Putamen (tissue), 1 donor: ENCODE measurements around the gene SLC51A.
"Not testable (repeated sequence)": the region's sequence is repeated elsewhere in the genome, so short reads cannot be mapped to it uniquely, and the experiment has no call there.

Experiments used
- DNase-seq: peaks from one replicate; pipeline ENCODE4 v3.0.0-alpha.2; 2016; ENCODE audit warnings: low spot score

Gene SLC51A

DNA sequence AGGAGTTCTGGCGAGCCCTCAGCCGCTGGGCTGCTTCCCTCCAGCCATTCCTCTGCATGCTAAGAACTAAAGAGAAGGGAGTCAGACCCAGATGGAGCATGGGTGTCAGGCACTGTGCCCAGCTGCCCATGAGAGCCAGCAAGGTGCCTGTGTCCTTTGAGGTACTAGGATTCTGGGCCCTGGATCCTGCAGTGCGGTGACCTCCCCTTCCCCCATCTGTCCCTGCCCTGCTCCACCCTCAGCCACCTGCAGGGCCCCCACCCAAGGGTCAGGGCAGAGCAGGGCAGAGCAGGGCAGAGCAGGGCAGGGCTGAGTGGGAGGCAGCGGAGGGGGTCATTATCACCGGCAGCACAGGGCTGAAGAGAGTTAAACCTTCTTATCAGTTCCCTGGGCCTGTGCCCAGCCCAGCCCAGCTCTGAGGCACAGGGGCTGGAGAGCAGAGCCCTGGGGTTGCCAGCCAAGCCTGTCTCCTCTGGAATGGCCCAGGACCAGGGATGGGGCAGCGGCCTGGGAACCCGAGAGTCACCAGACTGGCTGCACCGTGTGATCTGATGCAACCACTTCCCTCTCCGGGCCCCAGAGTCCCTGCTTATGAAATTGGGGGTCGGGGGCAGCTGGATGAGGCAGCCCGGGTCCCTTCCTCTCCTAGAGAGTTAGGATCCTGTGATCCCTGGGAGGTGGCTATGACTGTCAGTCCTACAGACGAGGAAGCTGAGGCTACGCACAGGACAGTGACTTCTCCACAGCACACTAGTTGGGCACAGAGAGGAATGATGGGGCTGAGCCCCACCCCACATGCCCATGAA, 22.4 kb upstream of the SLC51A start:
- DNase-seq, result no peak

DNA sequence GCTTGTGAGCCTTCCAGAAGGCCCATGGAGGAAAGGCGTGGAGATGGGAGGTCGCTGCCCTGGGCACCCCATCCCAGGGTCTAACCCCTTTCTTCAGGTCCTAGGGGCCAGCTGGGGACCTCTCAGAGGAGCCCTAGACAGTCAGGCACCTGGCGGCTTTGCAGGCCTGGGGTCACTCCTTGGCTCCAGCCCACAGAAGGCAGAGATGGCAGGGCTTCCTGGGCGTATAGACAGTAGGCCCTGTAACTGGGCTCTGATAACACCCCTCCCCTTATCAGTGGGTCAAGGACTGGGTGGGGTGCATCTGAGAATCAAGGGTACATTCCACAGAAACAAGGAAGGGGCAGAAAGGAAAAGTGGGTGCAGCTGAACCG, 21.8 kb upstream of the SLC51A start:
- no peak for DNase-seq

DNA sequence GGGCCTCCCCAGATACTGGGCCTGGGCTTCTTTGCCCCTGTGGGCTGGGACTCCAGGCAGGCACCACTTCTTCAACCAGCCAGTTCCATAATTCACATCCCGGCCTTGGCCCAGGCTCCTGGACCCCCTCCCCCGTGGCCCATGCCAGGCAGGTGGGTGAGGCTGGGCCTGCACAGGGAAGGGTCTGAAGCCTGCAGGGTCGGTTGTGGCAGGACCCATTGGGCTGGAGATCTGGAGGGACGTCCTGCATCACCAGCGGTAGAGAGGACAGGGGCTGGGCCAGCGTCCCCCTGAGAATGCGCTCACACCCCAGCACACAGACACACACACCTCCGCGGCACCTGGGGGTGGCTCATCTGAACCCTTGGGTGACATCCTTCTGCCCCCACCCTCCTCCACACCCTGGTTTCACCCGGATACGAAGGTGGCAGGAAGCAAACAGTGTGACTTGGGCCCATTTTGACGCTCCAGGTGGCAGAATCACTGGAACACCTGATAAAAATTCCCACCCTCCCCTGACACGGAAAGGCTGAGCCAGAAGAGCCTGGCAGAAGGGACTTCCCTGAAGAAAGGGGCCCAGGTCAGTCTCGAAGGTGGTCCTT, 20.6 kb upstream of the SLC51A start:
- DNase-seq, result no peak

DNA sequence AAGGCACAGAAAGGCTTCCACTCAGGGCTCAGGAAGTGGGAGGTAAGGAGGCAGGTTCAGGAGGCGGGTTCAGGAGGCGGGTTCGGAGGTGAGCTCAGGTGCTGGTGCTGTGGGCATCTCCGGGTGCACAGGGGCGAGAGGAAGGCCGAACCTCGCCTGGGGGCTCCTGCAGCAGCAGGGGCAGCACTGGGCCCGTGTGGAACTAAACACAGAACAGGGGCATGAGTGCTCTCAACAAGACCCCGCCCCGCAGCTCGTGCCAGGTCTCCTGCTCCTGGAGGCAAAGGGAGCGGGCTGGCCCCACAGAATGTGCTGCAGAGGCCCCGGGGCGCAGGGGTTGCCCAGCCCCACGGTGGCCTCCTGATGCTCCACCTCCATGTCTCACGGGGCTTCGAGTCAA, 18.8 kb upstream of the SLC51A start:
- no peak for DNase-seq

DNA sequence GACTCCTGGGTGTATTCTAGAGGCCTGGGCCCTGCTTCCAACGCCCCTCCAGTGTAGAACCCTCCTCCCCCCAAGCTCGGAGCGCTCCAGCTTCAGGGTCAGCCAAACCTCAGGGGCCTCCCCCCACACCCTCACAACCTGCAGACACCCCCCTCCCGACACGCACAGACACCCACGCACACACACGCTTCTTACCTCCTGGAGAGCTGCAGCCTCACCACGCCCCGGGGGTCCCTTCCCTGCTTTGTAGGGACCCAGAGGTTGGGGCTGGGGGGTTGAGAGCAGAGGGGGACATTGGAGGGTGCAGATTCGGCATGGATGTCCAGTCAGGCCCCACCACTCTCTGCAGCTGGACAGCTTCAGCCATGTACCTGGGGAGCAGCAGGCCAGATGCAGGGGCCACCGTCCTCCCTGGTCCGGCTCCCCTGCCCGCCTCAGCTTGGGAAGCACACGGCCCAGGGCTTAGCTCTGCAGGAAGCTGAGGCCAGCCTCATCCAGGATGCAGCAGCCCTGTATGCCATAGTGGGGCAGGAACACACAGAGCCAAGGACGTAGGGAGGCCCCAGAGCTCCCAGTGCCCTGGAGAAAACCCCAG, 18.2 kb upstream of the SLC51A start:
- no peak for DNase-seq

DNA sequence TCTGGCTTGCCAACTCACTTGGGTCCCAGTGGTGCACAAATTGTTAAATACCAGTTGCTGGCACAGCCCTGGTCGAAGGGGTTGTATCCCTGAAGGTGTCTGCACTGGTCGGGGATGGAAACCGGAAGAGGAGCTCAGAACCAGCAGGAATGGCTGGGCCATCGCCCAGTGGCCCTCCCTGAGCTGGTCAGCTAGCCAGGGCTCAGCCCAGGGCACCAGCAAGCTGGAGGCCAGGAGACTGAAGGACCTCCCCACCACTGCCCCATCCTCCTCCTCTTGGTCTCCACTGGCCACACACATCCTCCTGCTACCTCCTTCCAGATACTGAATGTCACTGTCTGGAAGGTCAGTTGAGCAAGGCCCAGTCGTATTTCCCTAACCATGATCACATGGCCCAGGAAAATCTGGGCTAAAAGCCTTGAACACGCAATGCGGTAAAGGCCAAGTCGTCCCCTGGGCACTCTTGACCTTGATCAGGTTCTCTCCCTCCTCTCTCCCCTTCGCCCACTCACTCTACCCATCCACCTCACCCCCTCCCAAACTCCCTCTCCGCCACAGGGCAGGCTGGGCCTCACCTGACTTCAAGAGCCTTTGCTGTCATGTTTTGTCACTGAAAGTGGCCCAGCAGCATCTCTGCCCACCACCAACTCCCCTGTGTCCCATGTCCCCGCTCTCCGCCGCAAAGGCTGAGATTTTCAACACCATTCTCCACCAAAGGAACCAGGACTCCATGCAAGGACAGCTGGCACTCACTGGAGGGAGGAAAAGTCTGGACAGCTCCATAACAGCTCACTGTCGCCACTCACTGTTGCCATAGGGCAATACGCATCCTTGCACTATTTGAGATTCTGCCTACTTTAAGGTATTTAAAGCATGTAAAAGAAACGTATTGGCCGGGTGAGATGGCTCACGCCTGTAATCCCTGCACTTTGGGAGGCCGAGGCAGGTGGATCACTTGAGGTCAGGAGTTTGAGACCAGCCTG, 17.3 kb upstream of the SLC51A start:
- DNase-seq, result no peak

DNA sequence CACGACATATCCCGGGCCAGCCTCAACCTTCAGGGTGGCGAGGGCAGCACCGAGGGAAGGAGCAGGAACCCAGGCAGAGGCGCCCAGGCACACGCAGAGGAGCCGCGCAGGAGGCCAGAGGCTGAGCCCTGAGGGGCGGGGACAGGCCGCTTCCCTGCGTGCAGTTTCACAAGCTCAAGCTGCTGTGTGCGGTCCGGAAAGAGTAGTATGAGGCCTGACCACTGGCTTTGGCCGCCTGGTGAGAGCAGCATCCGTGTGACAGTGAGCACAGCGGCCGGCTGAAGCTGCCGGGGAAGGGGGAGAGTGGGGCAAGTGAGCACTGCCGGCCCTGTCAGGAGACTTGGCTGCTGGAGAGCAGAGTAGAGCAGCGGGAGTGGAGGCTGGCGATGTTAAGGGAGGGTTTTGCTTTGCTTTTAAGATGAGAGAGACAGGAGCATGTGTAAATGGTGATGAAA, 13.8 kb upstream of the SLC51A start:
- no peak for DNase-seq

DNA sequence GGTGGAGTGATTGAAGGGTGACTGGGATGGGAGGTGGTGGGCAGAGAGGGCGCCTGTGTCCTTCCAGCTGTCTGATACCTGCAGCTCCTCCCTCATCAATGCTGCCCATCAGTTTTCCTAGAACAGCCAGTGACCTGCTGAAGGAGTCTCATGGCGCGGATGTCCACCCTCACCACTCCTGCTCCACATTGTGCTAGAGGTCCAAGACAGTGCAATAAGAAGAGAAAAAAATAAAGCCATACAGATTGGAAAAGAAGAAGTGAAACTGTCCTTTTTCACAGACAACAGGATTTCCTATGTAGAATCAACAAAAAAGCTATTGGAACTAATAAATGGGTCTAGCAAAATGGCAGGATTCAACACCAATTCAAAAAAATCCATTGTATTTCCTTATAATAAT, 12.5 kb upstream of the SLC51A start:
- no peak for DNase-seq

DNA sequence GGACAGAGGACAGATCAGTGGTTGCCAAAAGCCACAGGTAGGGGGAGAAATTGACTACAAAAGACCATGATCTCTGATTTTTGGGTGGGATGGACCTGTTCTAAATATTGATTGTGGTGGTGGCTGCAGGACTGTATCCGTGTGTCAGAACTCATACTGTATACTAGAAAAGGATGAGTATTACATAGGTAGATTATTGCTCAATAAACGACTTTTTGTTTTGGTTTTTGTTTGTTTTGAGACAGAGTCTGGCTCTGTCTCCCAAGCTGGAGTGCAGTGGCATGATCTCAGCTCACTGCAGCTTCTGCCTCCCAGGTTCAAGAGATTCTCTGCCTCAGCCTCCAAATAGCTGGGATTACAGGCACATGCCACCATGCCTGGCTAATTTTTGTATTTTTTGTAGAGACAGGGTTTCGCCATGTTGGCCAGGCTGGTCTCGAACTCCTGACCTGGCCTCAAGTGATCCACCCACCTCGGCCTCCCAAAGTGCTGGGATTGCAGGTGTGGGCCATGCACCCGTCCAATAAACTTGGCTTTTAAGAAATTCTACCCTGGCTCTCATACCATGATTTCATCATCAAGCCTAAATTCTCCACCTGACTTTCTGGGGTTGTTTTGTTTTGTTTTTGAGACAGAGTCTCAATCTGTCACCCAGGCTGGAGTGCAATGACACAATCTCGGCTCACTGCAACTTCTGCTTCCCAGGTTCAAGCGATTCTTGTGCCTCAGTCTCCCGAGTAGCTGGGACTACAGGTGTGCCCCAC, 10.7 kb upstream of the SLC51A start:
- not testable (repeated sequence) for DNase-seq

DNA sequence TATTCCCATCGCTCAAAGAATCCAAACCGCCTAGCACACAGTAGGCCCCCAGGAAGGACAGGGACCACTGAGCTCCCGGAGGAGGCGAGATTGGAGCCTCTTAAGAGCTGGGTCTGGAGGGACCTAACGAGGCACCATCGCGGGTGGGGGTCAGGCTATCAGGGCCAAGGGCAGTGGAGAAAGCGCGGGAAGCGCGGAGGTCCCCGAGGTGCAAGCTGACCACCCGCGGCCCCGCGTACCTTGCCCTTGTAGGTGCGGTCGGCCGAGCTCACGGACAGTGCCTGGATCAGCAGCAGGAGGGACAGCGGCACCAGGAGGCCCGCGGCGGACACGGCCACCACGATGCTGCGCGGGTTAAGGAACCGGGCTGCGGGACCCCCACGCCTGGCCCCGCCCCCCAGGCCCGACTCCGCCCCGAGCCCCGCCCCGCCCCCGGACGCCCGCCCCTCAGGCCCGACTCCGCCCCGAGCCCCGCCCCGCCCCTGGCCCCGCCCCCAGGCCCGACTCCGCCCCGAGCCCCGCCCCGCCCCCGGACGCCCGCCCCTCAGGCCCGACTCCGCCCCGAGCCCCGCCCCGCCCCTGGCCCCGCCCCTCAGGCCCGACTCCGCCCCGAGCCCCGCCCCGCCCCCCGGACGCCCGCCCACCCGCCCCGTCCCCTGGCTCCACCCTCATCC, 9.0 kb upstream of the SLC51A start:
- DNase-seq, result no peak

DNA sequence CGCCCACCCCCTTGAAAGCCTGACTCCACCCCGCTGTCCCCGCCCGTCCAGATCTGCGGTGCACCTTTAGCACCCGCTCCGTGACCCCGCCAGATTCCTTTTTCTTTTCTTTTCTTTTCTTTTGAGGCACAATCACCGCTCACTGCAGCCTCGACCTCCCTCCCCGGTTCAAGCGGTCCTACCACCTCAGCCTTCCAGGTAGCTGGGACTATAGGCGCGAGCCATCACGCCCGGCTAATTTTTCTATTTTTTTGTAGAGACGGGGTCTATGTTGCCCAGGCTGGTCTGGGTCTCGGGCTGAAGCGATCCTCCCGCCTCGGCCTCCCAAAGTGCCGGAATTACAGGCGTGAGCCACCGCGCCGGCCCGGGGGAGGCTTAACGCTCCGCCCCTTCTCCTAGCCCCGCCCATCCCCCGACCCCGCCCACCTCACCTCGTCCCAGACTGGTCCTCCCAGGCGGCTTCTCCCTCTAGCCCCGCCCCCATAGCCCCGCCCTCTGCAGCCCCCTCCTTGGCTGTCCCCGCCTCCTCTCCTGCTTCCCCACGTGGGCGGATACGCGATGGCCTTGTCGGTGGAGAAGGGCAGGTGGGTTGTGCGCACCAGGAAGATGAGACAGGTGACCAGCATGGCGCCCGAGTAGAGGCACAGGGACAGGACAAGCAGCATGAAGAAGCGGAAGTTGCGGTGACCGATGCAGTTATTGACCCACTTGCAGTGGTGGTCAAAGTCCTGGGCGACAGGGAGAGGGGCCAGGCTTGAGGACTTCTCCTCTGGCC, 8.3 kb upstream of the SLC51A start:
- DNase-seq, result no peak

DNA sequence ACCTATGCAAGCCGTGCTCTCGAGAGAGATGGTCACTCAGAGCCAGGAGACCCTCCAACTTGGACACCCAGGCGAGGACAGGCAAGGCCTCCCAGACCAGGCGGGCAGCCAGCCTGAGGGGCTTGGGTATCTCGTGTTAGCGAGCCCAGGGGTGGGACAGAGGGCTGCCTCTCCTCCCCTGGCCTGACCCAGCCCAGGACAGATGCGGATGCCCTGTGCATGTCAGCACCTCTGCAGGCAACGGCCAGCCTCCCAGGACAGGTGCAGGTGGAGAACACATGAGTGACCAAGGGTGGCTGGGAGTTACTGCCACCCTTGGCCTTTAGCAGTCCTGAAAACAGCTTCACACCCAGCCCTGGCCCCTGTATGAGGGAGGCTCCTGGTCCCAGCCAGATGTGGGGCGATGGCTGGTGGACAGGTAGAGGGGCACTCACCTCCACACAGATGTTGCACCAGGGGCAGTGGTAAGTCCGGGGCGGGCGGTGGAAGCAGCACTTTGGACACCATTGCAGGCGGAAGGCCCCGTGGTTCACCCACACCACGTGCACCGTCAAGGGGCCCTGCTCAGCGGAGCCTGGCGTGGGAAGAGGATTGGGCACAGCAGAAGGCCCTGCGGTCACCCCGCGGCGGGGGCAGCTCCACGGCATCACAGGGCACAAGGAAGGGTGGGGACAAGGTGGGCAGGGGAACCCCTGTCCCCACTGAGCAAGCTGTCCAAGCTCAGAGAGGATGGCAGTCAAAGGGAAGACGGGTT, 7.2 kb upstream of the SLC51A start:
- DNase-seq, result no peak

DNA sequence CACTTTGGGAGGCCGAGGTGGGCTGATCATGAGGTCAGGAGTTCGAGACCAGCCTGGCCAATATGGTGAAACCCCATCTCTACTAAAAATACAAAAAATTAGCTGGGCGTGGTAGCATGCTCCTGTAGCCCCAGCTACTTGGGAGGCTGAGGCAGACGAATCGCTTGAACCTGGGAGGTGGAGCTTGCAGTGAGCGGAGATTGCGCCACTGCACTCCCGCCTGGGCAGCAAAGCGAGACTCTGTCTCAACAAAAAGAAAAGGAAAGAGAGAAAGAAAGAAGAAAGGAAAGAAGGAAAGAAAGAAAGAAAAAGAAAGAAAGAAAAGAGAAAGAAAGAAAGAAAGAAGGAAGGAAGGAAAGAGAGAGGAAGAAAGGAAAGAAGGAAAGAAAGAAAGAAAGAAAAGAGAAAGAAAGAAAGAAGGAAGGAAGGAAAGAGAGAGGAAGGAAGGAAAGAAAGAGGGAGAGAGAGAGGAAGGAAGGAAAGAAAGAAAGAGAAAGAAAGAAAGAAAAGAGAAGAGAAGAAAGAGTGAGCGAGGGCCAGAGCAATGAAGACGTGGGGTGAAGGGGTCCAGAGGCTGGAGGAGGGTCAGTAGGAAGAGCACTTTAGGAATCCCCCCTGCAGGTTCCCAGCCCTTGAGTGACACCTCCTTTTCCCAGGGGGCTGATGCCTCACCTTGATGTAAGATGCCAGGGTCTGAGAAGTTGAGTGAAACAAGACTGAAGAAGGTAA, 6.2 kb upstream of the SLC51A start:
- not testable (repeated sequence) for DNase-seq

DNA sequence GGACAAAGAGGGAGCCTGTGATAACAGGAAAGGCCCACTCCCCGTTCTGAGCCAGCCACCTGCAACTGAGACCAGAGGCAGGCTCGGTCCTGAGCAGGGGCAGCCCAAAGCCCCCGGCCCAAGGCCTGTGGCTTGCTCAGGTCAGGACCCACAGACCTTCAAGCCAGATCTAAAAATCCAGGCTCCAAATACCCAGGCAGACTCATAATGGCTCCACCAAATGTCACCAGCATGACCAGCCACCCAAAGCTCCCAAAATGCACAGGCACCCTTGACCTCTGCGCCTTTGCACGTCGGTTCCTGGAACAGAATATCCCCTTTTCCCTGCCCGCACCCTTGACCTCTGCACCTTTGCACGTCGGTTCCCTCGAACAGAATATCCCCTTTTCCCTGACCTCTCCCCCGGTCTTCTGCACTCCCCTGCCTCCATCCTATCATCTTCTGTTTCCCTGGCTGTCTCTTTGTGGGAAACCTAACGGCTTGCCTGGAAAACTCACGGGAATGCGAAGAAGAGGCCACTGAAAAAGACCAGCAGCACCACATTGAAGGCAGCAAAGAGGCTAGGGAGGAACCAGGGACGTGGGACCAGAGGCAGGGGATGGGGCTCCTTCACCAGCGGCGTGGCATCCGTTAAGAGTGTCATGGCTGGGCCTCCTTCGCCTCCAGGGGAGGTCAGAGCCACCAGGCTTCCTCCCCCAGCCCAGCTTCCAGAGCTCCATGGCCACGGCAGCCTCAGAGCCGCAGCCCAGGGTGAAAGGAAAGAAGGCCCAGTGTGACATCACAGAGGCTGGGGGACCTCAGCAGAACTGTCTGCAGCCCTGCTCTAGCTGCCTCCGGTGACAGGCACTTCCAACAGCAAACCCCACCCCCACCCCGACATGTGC, 5.4 kb upstream of the SLC51A start, which contains the start of gene ZDHHC19:
TSS of gene ZDHHC19 (minus strand) at position 728 of the 884 bp plus-strand sequence. CDS start at position 643, 85 bp downstream.
- no peak for DNase-seq

DNA sequence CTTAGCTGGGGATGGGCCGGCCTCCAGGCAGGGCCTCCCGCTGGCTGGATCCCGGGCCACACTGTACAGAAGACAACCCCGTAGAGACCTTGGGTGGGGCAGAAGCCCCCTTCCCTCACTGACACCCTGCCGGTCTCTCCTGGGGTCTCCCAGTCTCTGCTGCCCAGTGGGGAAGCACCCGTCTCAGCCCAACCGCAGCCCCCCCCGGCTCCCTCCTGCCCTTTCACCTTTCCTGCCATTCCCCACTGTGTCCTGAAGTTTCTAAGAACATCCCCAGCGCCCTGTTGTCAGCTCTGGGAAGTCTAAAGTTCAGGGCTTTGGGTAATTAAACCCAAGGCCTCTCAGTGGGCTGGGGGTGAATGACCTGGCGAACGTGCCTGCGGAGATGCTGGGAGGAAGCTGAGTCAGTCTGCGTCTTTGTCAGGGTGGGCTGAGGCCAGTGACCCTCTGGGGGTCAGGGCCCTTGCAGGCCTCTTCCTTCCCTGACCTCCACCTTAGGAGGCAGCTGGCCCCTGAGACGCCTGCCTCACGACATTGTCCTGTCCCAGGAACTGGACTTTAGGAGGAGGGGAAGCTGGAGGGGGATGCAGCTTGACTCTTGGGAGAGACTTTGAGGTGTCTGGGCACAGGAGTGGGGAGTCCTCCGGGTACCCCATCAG, 1.4 kb upstream of the SLC51A start:
- DNase-seq, result no peak

DNA sequence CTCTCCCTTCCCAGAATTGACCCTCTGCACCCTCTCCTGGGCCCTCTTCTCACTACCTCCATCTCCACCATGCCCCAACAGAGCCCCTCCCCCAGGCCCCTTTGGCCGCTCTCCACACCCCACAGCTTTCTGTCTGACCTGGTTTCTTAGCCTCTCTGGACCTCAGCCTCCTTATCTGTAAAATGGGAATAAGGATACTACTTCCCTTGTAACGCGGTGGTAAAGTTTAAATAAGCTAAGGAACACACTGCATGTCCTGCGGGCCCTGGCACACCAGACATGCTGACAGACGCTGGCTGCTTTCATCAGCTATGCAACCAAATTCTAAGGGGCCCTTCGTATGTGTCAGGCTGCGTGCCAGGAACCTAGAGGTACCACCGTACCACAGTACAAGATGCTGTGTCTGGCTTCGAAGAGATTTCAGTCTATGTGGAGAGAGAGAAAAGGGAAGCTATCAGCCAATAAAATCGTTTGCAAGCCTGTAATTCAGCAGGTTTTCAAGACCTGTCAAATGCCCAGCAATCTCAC, 777 bp upstream of the SLC51A start:
- no peak for DNase-seq
